Tibial nerve (tissue), 4 donors: ENCODE results near the gene ABL2.

ENCODE experiments used
- EP300 ChIP-seq, 2 donors: sonication (generic); formaldehyde crosslinking; IDR thresholded peaks; one replicate each; pipeline ENCODE4 v1.6.1; 2017; ENCODE audit warnings: antibody characterized with exemption in 2 of 2, mild to moderate bottlenecking in 1 of 2
- POLR2A ChIP-seq, 2 donors: fragments of 450-650 bp; IDR thresholded peaks; one replicate each; pipeline ENCODE4 v1.6.1; 2017; ENCODE audit warnings: antibody characterized with exemption in 2 of 2, mild to moderate bottlenecking in 2 of 2, moderate library complexity in 2 of 2
- TF ChIP-seq, protein P1 (sequence below), 5 experiments: fragments of 200-600 bp in 3 of 5; fragments of 450-650 bp in 2 of 5; sonication (generic) in 3 of 5; IDR thresholded peaks; one replicate each; pipeline ENCODE4 v1.5.1; 2016 to 2019; ENCODE audit warnings: antibody characterized with exemption in 5 of 5, mild to moderate bottlenecking in 3 of 5, moderate library complexity in 2 of 5

DNA sequence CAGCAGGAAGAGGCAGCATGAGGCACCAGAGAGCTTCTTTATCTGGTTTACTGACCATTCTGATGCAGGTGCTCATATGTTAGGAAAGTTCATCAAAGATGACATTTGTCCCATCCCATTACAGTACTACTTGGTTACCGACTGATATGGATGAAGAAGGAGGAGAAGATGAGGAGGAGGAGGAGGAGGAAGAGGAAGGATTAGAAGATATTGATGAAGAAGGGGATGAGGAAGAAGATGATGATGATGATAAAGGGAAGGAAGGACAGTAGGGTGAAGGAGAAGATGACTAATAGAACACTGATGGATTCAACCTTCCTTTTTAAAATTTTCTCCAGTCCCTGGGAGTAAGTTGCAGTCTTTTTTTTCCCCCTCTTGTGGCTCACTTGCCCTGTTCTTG, 45.1 kb downstream of the ABL2 start:
- TF ChIP-seq, protein P1, sequence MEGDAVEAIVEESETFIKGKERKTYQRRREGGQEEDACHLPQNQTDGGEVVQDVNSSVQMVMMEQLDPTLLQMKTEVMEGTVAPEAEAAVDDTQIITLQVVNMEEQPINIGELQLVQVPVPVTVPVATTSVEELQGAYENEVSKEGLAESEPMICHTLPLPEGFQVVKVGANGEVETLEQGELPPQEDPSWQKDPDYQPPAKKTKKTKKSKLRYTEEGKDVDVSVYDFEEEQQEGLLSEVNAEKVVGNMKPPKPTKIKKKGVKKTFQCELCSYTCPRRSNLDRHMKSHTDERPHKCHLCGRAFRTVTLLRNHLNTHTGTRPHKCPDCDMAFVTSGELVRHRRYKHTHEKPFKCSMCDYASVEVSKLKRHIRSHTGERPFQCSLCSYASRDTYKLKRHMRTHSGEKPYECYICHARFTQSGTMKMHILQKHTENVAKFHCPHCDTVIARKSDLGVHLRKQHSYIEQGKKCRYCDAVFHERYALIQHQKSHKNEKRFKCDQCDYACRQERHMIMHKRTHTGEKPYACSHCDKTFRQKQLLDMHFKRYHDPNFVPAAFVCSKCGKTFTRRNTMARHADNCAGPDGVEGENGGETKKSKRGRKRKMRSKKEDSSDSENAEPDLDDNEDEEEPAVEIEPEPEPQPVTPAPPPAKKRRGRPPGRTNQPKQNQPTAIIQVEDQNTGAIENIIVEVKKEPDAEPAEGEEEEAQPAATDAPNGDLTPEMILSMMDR (IDR thresholded peaks at IDR 0.05), result no peak
- TF ChIP-seq EP300 (IDR thresholded peaks at IDR 0.05) (no peak), POLR2A (IDR thresholded peaks at IDR 0.05) (no peak)
